Mucosa of descending colon (tissue), 3 donors: ENCODE measurements around the gene RFK. TPM values are rescaled to one million over a fixed set of nuclear protein-coding genes. Genes with fewer than 3 reads are reported as not detected.

ENCODE experiments used
- ATAC-seq: fragments of 200-7000 bp; cut with Tn5 transposase; one replicate; pipeline ENCODE4 v1.9.1; 2020; ENCODE audit warnings: mild to moderate bottlenecking, moderate library complexity
- DNase-seq, 3 donors: peaks; one replicate each; pipeline ENCODE4 v3.0.0-alpha.2; 2020
- H3K36me3 ChIP-seq: fragments of 200-600 bp; one replicate; pipeline ENCODE4 v1.8.0; 2021; ENCODE audit warnings: low read depth, mild to moderate bottlenecking
- H3K4me1 ChIP-seq: fragments of 200-600 bp; one replicate; pipeline ENCODE4 v1.8.0; 2021; ENCODE audit warnings: low read depth, mild to moderate bottlenecking
- H3K4me3 ChIP-seq: fragments of 200-600 bp; one replicate; pipeline ENCODE4 v1.8.0; 2021; ENCODE audit warnings: mild to moderate bottlenecking
- H3K9me3 ChIP-seq: fragments of 200-600 bp; one replicate; pipeline ENCODE4 v1.8.0; 2021; ENCODE audit warnings: mild to moderate bottlenecking
- CTCF ChIP-seq: fragments of 200-600 bp; IDR thresholded peaks from one replicate; pipeline ENCODE4 v1.8.0; 2022; ENCODE audit warnings: antibody characterized with exemption, mild to moderate bottlenecking
- intact Hi-C, 2 donors: fragments of 100-400 bp; cut with DNase I in 1 of 2; cut with micrococcal nuclease in 1 of 2; formaldehyde crosslinking; loops; one replicate each; pipeline versions ENCODE4 v1.11.0 to v1.11.1; 2022; cut with DNase I, micrococcal nuclease
- total RNA-seq, 3 donors: library from RNA; stranded (reverse); fragmentation: NEBNext Ultra II Directional in 2 of 3; extraction: Animal tissue kit (Norgen Biotek cat#: 25700) in 2 of 3; gene quantifications; one replicate each; pipeline versions ENCODE4 v1.2.1 to v1.2.4, GENCODE V29; 2021 to 2023
- donor health status: DM: no; HTN: no; CAD: no; lungs with moderate emphysema.
- donor health status: DM: no; HTN: no; CAD: no.
- donor health status: DM: no; HTN: yes; CAD: no.

Gene RFK
- total RNA-seq, 3 donors from 2014 or later, result 55.6 to 86.2 (median 80.8) TPM

GRCh38 chr9:76415154-76415553 lies 20.9 kb upstream of the RFK start:
- Histone ChIP-seq H3K4me1 (no peaks in the 10 kb centered on the region), H3K36me3 (no peaks in the 10 kb centered on the region), H3K9me3 (no peaks in the 10 kb centered on the region), H3K4me3 (no peak overlapping the region)
- TF ChIP-seq CTCF, result no peak
- intact Hi-C loops, result no loop called here
- DNase-seq (no peak), ATAC-seq (no peak)

- intact Hi-C loops, result no loop called here
- no peak for DNase-seq
- Histone ChIP-seq H3K36me3 (no peaks in the 10 kb centered on the region), H3K4me1 (no peaks in the 10 kb centered on the region), H3K4me3 (no peak overlapping the region), H3K9me3 (no peaks in the 10 kb centered on the region)
- TF ChIP-seq CTCF, result no peak
- no peak for ATAC-seq
Observed at GRCh38 chr9:76414661-76415060, 20.4 kb upstream of the RFK start.

- ATAC-seq, result no peak
- H3K36me3 ChIP-seq, result no peaks in the 10 kb centered on the region
- H3K4me1 ChIP-seq, result no peaks in the 10 kb centered on the region
- DNase-seq, result no peak
- H3K9me3 ChIP-seq, result no peaks in the 10 kb centered on the region
- intact Hi-C loops, result no loop called here
- no peak overlapping the region for H3K4me3 ChIP-seq
- TF ChIP-seq CTCF, result no peak
Observed at GRCh38 chr9:76413658-76414057, 19.4 kb upstream of the RFK start.

- intact Hi-C loops, result no loop called here
- DNase-seq (no peak), ATAC-seq (no peak)
- no peaks in the 10 kb centered on the region for H3K36me3 ChIP-seq
- no peak overlapping the region for H3K4me3 ChIP-seq
- H3K4me1 ChIP-seq, result no peaks in the 10 kb centered on the region
- H3K9me3 ChIP-seq, result no peaks in the 10 kb centered on the region
- no peak for TF ChIP-seq CTCF
Observed at GRCh38 chr9:76412638-76413037, 18.4 kb upstream of the RFK start.

GRCh38 chr9:76405868-76406267 lies 11.6 kb upstream of the RFK start:
- Histone ChIP-seq H3K9me3 (no peaks in the 10 kb centered on the region), H3K4me1 (peaks cover 11% of the 10 kb centered on the region), H3K36me3 (no peaks in the 10 kb centered on the region), H3K4me3 (no peak overlapping the region)
- no peak for DNase-seq
- ATAC-seq, result no peak
- intact Hi-C loops, result no loop called here
- TF ChIP-seq CTCF, result no peak

- intact Hi-C loops, result no loop called here
- Histone ChIP-seq H3K36me3 (no peaks in the 10 kb centered on the region), H3K9me3 (no peaks in the 10 kb centered on the region), H3K4me1 (peaks cover 11% of the 10 kb centered on the region), H3K4me3 (no peak overlapping the region)
- ATAC-seq (no peak), DNase-seq (no peak)
- TF ChIP-seq CTCF, result no peak
Observed at GRCh38 chr9:76405340-76405739, 11.1 kb upstream of the RFK start.
